GM18517 (cell line): ENCODE measurements around the gene CDCA4.

Experiments used
- ATAC-seq: cut with Tn5 transposase; IDR thresholded peaks from one replicate; pipeline ENCODE4 v1.9.1; 2021; ENCODE audit warnings: mild to moderate bottlenecking, moderate library complexity; ENCODE audit not compliant: unreplicated experiment

Gene CDCA4

DNA sequence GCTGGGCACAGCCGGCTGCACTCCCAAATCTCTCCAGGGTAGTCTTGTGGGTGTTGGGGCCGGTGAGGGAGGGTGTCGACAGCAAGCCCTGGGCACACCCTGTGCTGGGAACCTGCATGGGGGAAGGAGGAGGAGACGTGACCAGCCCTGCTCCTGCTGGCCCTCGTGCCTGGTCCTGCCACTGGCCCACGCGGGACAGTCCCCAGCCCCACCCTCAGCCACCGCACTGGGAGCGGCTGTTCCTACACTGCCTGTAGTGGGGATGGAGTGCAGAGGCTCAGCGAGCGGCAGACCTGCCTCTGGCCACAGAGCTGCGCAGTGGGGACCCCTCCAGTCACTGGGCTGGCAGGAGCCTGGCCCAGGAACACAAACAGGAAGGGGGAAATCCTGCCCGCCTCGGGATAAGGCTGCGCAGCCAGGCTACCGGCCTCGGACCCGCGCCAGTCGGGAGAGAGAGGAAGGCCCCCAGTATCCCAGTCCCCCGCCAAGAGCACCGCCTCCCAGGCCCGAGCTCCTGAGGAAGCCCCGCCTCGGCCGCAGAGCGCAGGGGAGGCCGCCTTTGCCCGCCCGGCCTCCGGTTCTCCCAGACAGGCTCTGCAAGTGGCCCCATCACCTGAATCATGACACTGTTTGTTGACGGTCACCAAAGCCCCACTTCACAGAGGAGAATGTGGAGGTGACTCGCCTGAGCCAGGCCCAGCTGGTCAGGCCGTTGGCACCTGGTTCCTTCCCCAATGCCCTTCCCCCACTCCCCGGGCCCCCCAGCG lies 53.3 kb downstream of the CDCA4 start:
- no peak for ATAC-seq

- ATAC-seq: no peak
Measured at GRCh38 chr14:104966981-104967385, 53.9 kb downstream of the CDCA4 start.

DNA sequence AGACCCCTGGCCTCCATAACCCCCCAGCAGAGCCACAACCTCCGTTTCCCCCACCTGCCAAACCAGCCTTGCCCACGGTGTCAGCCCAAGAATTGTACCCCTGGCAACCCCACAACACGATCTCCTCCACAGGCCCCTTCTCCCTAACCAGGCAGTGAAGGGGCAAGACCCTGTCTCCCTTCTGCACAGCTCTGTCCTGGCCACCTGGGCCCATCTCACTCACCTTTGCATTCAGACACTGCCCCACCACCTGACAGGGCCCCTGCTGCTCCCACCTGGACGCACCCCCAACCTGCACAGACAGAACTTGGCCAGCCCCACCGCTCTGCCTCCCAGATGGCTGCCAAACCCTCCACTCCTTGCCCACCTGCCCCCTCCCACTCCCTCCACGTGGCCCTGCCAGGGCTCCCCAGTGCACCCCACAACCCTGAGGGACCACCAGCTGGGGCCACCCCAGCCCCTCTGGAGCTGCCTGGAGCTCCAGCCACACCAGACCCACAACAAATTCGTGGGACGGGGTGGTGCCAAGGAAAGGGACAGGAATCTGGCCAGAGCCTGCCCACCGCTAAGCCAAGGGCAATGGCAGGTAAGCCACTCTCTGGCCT lies 54.5 kb downstream of the CDCA4 start:
- ATAC-seq: no peak

- no peak for ATAC-seq
Measured at GRCh38 chr14:104965561-104966231, 55.2 kb downstream of the CDCA4 start.

DNA sequence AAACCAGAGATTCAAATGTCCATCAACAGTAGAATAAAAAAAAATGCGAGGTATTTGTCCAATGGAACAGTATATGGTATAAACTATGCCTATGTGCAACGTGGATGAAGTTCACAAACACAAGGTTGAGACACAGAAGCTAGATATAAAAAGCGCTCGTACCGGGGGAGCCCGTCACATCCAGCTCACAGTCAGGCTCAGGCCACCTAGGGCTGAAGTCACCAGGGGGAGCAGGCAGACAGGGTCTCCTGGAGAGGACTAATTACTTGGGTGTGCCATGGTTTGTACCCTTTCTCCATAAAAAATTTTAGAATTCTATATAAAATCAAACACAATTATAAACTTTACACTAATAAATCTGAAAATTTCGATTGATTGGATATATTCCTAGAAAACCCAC lies 56.3 kb downstream of the CDCA4 start:
- ATAC-seq: no peak
